GM18870 (cell line): ENCODE measurements around the gene SLCO2B1.

ENCODE experiments used
- ATAC-seq: cut with Tn5 transposase; IDR thresholded peaks from one replicate; pipeline ENCODE4 v1.9.1; 2021; ENCODE audit warnings: moderate library complexity; ENCODE audit not compliant: unreplicated experiment

SLCO2B1 gene

GRCh38 chr11:75144716-75145014, 6.2 kb upstream of the SLCO2B1 start:
- ATAC-seq: no peak

- ATAC-seq: no peak
Measured at GRCh38 chr11:75145196-75145971, 5.5 kb upstream of the SLCO2B1 start.

- ATAC-seq: no peak
Measured at GRCh38 chr11:75145972-75146519, 4.9 kb upstream of the SLCO2B1 start.

GRCh38 chr11:75146711-75147110, 4.2 kb upstream of the SLCO2B1 start:
- ATAC-seq: no peak

GRCh38 chr11:75147191-75147874, 3.6 kb upstream of the SLCO2B1 start:
- no peak for ATAC-seq

DNA sequence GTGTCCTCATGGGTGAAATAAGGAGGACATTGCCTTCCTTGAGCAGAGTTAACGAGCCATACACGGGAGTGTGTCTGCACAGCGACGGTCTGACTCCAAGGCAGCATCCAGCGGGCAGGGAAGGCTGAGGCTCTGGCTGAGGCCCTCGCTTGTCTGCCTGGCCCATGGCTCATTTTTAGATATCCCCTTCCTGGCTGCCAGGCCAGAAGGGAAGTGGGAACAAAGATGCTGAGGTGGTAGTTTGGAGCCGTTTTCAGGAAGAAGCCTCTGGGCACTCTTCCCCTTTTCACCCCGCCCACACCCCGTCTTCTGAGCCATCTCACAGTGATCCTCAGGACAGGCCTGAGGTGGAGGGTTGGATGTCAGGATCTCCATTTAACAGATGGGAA, 3.0 kb upstream of the SLCO2B1 start:
- ATAC-seq: no peak

- no peak for ATAC-seq
Measured at GRCh38 chr11:75148436-75148983, 2.4 kb upstream of the SLCO2B1 start.

DNA sequence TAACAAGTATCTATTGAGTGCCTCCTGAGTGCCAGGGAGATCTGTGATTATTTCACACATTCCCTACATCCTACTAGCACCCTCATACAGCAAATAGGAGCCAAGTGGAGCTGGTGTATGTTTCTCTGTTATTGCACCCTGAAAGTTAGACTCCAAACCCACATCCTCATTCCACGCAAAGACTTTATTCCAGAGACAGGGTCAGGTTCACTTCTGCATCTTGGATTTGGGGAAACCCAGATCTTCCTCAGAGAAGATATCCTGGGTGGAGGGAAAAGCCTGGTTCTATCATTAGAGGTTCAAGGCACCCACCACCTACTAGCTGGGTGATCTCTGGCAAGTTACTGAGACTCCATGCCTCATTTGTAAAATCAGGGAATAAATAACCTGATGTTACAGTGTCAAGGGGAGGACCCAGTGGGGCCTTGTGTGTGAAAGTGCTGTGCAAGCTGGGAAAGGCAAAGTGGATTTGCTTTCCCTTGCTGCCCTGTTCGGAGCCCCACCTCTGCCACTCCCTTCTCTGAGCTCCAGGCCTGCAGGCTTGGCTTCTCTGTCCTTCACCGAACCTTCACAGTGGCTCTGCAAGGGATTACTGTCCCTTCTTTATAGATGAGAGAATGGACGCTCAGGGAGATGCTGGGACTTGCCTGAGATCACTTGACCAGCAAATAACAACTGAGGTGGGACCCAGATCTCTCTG, 991 bp upstream of the SLCO2B1 start:
- ATAC-seq: no peak

- ATAC-seq: no peak
Measured at GRCh38 chr11:75151346-75152047, 590 bp downstream of the SLCO2B1 start.

- ATAC-seq: no peak
Measured at GRCh38 chr11:75152090-75152489, 1.2 kb downstream of the SLCO2B1 start.

DNA sequence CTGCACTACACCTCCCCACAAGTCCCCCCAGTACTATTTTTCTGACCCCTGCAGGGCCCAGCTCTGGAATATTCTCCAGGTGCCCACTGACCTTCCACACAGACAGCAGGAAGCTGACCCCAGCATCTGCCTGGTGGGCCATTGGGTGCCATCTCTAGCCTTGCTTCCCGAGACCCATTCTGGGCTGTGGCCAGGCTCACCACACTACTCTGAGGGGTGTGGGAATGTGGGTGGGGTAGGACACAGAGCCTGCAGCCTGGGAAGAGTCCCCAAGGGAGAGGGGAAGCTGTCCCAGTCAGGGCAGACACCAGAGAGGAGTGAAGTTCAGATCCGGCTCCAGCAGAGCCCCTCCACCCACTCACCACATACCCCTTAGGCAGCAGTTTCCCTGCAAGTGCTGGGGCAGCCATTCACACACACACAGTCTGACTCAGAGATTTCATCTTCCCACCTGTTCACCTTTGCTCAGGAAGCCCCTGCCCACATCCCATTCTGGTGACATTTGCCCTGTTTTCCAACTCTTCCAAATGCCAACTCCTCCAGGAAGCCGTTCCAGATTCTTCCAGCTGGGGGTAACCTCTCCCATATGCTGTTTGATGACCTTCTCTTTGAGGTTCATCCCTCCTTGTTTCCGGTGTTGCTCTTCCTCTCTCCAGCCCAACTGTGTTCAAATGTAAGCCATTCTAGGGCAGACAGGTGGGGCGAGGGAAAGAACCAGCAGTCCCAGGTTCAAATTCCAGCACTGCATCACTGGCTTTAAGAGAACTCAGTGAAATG, 1.9 kb downstream of the SLCO2B1 start:
- no peak for ATAC-seq

GRCh38 chr11:75154646-75155569, 4.0 kb downstream of the SLCO2B1 start:
- no peak for ATAC-seq

- no peak for ATAC-seq
Measured at GRCh38 chr11:75155570-75156422, 4.9 kb downstream of the SLCO2B1 start.

DNA sequence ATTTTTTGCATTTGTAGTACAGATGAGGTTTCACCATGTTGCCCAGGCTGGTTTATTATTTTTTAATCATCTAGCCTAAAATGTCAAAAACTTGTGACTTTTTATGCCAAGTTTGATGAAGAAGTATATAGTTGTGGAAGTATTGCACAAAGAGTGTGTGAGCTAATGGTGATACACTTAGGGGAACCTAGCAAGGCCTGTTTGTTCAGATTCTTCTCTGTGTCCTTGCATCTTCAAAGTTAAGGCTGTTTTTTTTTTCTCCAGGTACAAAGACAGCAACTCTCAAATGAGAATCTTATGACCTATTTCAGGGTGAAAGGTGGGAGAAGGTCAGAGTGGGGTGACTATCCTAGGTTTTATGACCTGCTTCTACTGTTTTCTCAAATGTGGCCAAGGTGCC, 7.3 kb downstream of the SLCO2B1 start:
- no peak for ATAC-seq

DNA sequence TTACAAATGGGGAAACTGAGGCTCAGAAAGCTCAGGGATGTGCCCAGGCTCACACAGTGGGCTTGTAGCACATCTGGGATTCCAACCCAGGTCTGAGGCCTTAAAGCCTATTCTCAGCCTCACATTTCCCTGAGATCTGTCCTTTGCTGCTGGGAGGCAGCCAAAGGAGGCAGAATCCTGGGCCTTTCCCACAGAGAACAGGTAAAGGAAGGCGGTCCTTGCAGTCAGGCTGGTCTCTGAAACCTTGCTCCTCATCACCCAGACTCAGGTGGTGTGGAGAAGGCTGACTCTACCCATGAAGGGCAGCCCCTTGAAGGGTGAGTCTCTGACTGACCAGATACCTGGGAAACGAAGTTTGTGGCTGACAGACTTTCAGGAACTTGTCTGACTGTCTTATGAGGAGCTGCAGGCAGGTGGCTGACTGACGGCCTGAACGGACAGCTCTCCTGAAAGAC, 7.8 kb downstream of the SLCO2B1 start:
- no peak for ATAC-seq

GRCh38 chr11:75159151-75159953, 8.4 kb downstream of the SLCO2B1 start:
- no peak for ATAC-seq

- no peak for ATAC-seq
Measured at GRCh38 chr11:75160220-75160757, 9.4 kb downstream of the SLCO2B1 start.
